ENCODE data around the gene SENP8. TPM values are rescaled to one million over a fixed set of nuclear protein-coding genes. Genes with fewer than 3 reads are reported as not detected.

Gene SENP8
- total RNA-seq, 2 experiments from 2014 or later = 2.8 TPM

DNA sequence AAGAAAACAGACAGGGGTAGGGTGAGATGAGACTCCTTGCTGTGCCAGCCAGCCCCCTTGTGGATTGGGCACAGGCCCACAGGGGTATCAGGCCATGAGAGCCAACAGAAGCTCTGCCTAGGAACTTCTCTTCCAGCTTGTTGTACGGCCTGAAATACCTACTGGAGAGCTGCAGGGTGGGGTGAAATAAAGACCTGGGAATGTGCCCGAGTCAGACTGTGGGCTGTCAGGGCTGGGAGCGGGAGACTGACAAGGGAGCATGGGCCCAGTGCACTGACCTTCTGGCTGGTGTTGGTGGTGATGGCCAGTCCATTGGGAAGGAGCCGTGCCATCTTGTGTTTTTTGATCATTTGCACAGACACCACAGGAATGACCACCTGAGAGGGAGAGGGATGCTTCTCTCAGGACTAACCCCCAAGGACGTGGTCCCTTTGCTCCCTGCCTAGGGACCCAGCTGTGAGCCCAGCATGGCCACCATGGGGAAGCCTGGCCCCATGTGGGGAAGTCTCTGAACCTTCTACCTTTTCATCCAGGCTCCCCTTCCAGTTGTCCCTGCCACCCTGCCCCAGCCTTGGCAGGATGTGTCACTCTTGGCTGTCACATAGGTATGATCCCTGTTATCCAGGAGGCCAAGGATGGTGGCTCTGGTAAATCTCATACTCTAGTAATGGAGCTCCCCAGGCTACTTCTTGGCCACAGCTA, 48.7 kb downstream of the SENP8 start:
- H3K27ac Mint-ChIP-seq = no peak overlapping the region
- no peaks in the 10 kb centered on the region for H3K36me3 Mint-ChIP-seq (ENCODE audit: low read depth)
- TF ChIP-seq CTCF (IDR thresholded peaks at IDR 0.05) = no peak
- DNase-seq (no peak), ATAC-seq (no peak)
- peaks cover 6% of the 10 kb centered on the region for H3K4me1 Mint-ChIP-seq (ENCODE audit: low read depth)
- no peak overlapping the region for H3K4me3 Mint-ChIP-seq
- CTCF ChIA-PET = interaction anchor here (2.2 kb wide), 1 partner anchor 11 kb away, joined by 13 read pairs; no protein-coding TSS in a partner anchor
- intact Hi-C loops (cut with micrococcal nuclease) = no loop called here
- no peaks in the 10 kb centered on the region for H3K27me3 Mint-ChIP-seq
- POLR2A ChIA-PET = no interaction called here
- no peaks in the 10 kb centered on the region for H3K9me3 Mint-ChIP-seq

- intact Hi-C loops (cut with micrococcal nuclease) = no loop called here
- TF ChIP-seq CTCF (IDR thresholded peaks at IDR 0.05) = no peak
- no peak overlapping the region for H3K27ac Mint-ChIP-seq
- no peaks in the 10 kb centered on the region for H3K27me3 Mint-ChIP-seq
- CTCF ChIA-PET = interaction anchor here (2.2 kb wide), 1 partner anchor 11 kb away, joined by 13 read pairs; no protein-coding TSS in a partner anchor
- H3K9me3 Mint-ChIP-seq = no peaks in the 10 kb centered on the region
- H3K4me3 Mint-ChIP-seq = no peak overlapping the region
- POLR2A ChIA-PET = no interaction called here
- H3K4me1 Mint-ChIP-seq (ENCODE audit: low read depth) = peaks cover 6% of the 10 kb centered on the region
- H3K36me3 Mint-ChIP-seq (ENCODE audit: low read depth) = no peaks in the 10 kb centered on the region
- no peak for ATAC-seq
- no peak for DNase-seq
Observed at GRCh38 chr15:72167445-72167844, 49.2 kb downstream of the SENP8 start.

DNA sequence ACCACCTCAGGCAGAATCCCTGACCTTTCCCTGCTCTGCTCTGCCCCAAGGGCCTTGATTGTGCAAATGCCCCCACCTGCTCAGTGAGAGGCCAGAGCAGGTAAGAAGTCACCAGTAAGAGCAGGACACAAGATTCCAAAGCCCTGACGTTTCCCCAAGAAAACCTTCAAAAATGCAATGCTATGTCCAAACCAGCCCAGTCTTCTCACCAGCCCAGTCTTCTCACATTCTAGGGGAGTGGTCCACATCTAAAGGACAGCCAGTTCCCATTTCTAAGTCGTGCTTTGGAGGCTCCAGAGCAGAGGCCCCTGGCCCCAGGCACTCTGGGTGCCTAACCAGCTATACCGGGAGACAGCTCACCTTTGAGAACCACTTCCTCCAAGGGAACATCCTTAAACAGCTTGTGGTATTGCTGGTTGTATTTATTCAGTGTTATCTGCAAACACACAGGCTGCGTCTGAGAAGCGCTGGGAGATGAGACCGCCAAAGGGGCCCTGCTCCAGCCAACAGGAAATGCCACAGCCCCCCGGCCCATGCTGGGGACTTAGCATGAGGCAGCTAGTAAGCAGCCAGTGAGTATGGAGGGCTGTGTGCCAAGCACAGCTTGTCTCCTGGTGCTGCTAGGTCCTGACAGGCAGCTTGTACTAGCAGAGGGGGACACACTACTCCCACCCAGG, 50.1 kb downstream of the SENP8 start:
- Mint-ChIP-seq H3K27me3 (no peaks in the 10 kb centered on the region), H3K27ac (no peak overlapping the region), H3K4me3 (no peak overlapping the region), H3K9me3 (no peaks in the 10 kb centered on the region), H3K4me1 (ENCODE audit: low read depth) (peaks cover 6% of the 10 kb centered on the region), H3K36me3 (ENCODE audit: low read depth) (no peaks in the 10 kb centered on the region)
- CTCF ChIA-PET = interaction anchor here (0.8 to 2.2 kb wide), 2 partner anchors 12 to 503 kb away, joined by 3 to 13 read pairs; no protein-coding TSS in a partner anchor
- peak; percentile 47 for DNase-seq
- ATAC-seq = peak; percentile 83
- intact Hi-C loops (cut with micrococcal nuclease) = no loop called here
- TF ChIP-seq CTCF (IDR thresholded peaks at IDR 0.05) = no peak
- POLR2A ChIA-PET = no interaction called here

DNA sequence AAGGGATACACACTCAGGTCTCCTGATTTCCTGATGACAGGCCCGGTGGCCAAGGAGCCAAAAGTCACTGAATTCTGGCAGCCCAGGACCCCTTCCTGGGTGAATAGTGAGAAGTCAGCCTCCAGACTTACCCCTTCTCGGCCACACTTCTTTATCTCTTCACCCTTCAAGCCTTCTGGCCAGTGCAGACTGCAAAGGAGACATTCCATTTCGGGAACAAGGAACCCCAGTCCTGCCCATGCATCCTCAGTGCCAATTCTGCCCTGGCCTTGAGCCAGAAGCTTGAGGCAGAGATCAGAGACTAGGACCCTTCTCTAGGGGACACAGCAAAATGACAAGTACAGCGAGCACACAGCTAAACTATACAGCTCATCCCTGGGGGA, 50.6 kb downstream of the SENP8 start:
- intact Hi-C loops (cut with micrococcal nuclease) = no loop called here
- no peaks in the 10 kb centered on the region for H3K9me3 Mint-ChIP-seq
- no peak for TF ChIP-seq CTCF (IDR thresholded peaks at IDR 0.05)
- CTCF ChIA-PET = interaction anchor here (2.2 kb wide), 1 partner anchor 13 kb away, joined by 13 read pairs; no protein-coding TSS in a partner anchor
- no peak overlapping the region for H3K4me3 Mint-ChIP-seq
- peaks cover 6% of the 10 kb centered on the region for H3K4me1 Mint-ChIP-seq (ENCODE audit: low read depth)
- ATAC-seq (no peak), DNase-seq (no peak)
- no peak overlapping the region for H3K27ac Mint-ChIP-seq
- POLR2A ChIA-PET = no interaction called here
- H3K36me3 Mint-ChIP-seq (ENCODE audit: low read depth) = no peaks in the 10 kb centered on the region
- no peaks in the 10 kb centered on the region for H3K27me3 Mint-ChIP-seq

All from activated CD8-positive, alpha-beta T cell treated with anti-CD3 and anti-CD28 coated beads for 36 hours (primary cell).